Bronchial smooth muscle cell (primary cell): ENCODE measurements around the gene ZNF317. TPM values are rescaled to one million over a fixed set of nuclear protein-coding genes. Genes with fewer than 3 reads are reported as not detected.

Experiments used
- total RNA-seq: library from RNA; depleted of rRNA; stranded (reverse); fragments of >200 nt; gene quantifications from 2 replicates; pipeline ENCODE4 v1.2.1, GENCODE V29; 2014

ZNF317 gene
- 13.0 and 13.1 TPM in 2 replicates for total RNA-seq

DNA sequence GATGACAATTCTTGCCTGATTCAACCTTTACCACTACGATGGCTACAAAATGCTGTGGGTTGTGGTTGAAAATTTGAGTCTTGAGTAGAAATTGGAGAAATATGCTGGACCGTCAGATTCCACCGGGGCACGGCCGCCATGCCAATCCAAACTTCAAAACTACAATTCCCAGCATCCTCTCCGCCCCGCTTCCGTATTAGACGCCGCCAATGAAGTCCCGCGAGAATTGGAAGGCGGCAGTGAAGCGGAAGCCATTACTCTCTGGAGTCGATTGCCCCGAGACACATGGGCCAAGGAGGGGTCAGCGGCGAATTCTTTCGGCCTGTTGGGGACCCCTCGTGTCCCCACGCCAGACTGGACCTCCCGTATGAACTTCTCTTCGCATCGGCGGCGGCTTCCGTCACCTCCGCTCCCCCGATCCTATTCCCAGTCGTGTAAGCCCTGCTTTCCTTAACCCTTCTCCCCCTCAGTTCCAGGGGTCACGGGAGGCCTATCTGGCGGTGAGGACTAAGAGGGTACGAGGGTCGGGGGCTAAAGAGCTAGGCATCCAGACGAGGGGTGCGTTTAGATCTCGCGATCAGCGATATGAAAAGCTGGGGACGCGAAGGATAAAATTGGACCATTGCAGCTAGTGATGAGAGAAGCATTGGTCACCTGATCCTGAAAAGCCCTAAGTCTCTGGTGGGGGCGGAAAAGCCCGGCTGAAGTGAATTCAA, at the start of gene ZNF317:
Gene ZNF317 (plus strand): TSS at position 239 of the 716 bp plus-strand sequence. CDS start 15,620 bp downstream, outside the sequence.

GRCh38 chr19:9107375-9107774, 32.8 kb upstream of the ZNF317 start, which contains the start of gene OR7G2:
TSS of gene OR7G2 (minus strand) at chr19:9107475. CDS start at chr19:9103243, 4,232 bp downstream.

DNA sequence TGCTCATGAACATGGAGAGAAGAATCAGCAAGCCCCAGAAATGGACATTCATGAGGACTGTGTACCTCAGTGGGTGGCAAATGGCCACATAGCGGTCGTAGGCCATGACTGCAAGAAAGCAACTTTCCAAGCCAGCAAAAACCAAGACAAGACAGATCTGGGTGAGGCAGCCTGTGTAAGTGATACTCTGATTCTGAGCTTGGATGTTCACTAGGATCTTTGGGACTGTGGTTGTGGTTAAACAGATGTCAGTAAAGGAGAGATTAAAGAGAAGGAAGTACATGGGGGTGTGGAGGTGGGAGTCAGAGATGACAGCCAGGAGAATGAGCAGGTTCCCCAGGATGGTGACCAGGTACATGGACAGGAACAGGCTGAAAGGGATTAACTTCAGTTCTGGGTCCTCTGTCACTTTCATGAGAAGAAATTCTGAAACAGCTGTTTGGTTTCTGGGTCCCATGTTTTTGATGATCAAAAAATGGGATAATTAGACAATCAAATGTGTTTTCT, 24.8 kb upstream of the ZNF317 start, which contains the start of gene OR7G1:
Gene OR7G1 (minus strand): TSS at position 457 of the 507 bp plus-strand sequence. CDS start 0 bp downstream, at position 457.

DNA sequence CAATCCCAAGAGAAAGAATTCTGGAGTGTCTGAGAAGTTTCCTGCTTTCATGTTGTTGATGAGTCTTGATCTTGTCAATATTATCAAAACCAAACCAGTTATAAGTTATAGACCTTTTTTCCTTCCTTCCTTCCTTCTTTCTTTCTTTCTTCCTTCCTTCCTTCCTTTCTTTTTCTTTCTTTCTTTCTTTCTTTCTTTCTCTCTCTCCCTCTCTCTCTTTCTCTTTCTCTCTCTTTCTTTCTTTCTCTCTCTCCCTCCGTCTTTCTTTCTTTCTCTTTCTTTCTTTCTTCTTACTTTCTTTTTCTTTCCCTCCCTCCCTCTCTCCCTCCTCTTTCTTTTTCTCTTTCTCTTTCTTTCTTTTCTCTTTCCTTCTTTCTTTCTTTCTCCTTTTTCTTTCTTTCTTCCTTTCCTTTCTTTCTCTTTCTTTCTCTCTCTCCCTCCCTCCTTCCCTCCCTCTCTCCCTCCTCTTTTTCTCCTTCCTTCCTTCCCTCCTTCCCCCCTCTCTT, 13.2 kb upstream of the ZNF317 start, which contains the start of gene OR7G3:
Gene OR7G3 (minus strand): TSS at position 51 of the 506 bp plus-strand sequence. CDS start 0 bp downstream, at position 51.

DNA sequence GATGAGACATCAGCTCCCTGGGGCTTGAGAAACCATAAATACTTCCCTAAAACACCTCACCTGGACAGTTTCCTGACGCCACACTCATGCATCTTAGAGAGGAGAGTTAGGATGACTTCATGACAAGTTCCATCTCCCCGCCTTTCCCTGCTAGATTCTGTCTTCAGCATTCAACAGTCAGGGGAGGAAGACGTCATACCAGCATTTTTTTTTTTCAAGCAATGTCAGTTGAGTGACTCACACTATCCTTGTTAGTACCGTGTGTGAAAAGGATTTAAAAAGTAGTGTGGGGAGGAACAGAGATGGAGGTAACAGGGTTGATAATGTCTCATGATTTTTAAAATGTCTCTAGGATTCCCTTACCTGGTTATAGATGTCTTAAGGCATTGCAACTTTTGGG, 38.7 kb downstream of the ZNF317 start, which contains the start of gene OR7D2:
Gene OR7D2 (plus strand): TSS at position 79 of the 400 bp plus-strand sequence. CDS start 6,803 bp downstream, outside the sequence.

Other genes starting within 250 kb of the ZNF317 start
- under 0.01 TPM in 1 of 2 replicates, not detected in the other for gene MUC16, start 130.0 kb upstream of the ZNF317 start, total RNA-seq
- not detected in 2 replicates for gene OR1M1, start 53.3 kb upstream of the ZNF317 start, total RNA-seq
- gene OR7G2, start 32.9 kb upstream of the ZNF317 start, total RNA-seq: not detected in 2 replicates
- not detected in 2 replicates for gene OR7G1, start 24.6 kb upstream of the ZNF317 start, total RNA-seq
- not detected in 2 replicates for gene OR7G3, start 13.4 kb upstream of the ZNF317 start, total RNA-seq
- gene OR7D2, start 38.6 kb downstream of the ZNF317 start, total RNA-seq: not detected in 2 replicates
- gene OR7D4, start 79.2 kb downstream of the ZNF317 start, total RNA-seq: not detected in 2 replicates
- gene OR7E24, start 110.5 kb downstream of the ZNF317 start, total RNA-seq: not detected in 2 replicates
- 5.7 and 6.9 TPM in 2 replicates for gene ZNF699, start 169.4 kb downstream of the ZNF317 start, total RNA-seq
- gene ZNF559, start 183.8 kb downstream of the ZNF317 start, total RNA-seq: 9.0 and 10.6 TPM in 2 replicates
- 1.5 and 2.0 TPM in 2 replicates for gene ZNF177, start 222.6 kb downstream of the ZNF317 start, total RNA-seq